NCI-H146 (cell line): ENCODE results near the gene KCND3.

Experiments used
- DNase-seq: peaks from one replicate; lab custom pipeline; 2025; lab: John Stamatoyannopoulos, UW

Gene KCND3

DNA sequence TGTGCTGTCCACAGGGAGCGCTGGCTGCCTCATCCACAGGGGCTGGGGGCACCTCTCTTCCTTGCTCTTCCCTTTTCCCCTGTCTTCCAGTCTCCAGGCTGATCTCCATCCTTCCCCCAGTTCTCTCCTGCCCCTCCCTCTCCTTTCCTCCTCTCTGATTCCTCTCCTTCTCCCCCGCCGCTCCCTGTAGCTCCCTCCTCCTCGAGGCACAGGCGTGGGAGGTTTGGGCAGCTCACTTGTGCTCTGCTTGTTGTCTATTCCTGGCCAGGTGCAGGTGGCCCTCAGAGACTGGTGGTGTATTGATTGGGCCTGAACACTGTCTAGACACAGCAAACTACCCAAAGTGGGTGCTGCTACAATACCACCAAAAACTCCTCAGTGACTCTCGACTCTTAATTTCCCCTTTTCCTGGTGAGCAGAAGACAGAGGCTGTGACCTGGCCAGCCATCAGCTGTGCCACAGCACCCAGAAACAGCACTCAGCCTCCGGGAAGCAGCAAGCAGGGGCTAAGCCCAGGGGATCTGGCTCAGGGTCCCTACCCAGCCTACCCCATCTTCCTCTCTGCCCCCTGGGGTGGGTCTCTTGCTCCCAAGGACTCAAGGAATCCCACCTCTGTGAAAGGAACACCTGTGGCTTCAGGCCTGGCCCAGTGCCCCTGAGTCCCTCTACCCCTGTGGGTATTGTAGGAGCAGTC lies 140.5 kb downstream of the KCND3 start:
- peak; percentile 63 for DNase-seq

DNA sequence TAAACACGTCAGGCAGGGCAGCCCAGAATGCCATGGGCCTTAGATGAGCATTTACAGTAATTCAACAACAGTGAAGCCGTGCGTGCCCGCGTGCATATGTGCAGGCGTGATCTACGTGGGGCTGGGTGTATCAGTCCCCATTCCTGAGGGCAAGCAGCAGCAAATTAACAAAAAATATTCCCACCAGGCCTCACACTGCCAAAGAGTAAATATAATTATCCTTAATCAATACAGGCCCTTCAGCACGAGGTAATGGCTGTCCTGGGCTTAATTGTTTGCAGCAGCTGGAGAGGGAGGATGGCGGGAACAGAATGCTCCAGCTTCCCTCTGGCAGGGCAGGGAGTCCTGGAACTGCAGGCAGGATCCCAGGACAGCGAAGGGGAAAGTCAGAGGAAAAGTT lies 142.0 kb downstream of the KCND3 start:
- DNase-seq: peak; percentile 92

DNA sequence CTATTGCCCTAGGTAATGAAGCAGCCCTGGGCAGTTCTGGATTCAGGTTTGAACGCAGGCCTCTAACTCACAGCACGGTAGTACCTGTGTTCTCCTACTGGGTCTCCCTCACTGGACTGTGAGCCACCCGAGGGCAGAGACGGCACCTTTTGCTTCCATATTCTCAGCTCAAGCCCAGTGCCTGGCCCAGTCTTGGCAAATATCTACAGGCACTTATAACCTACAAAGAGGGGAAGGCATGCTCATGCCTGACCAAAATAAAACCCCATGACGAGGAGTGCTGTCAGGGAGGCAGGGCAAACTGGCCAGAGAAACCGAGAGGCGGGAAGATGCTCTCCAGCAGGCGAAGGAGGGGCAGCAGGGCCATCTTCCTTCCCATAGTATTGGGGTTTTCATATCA lies 142.6 kb downstream of the KCND3 start:
- no peak for DNase-seq

DNA sequence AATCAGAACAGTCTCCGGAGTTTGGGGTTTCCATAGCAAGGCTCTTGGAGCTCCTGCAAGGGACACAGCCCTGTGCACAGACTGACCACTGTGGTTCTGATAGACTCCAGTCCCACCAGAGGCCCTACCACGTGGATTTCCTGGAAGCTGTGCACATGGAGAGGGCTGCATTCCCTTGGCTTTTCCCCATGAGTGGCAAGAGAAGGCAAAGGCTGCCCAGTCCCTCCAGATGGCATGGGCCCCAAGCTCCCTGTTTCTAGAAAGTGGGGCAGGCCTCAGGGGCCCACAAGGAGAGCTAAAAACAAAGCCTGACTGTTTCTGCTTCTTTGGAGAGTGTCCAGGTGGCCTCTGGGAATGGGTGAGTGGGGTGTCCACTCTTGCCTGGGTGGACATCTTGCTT lies 146.3 kb downstream of the KCND3 start:
- DNase-seq: no peak

DNA sequence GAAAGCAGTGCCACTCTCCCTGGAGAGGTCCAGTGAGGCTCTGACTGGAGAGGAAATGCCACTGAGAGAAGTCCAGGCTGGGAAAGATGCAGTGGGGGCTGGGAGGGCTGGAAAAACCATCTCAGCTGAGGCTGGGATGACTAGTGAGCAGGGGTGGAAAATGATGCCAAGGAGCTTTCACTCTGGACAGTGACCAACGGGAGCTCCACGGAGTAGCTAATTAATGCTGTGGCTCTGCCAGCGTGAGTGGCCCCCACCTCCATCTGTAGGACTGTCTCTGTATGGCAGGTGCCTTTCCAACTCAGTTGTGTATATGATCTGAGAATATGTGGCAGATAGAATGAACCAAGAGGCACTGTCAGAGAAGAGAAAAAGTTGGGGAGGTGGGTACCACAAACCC lies 147.1 kb downstream of the KCND3 start:
- no peak for DNase-seq

DNA sequence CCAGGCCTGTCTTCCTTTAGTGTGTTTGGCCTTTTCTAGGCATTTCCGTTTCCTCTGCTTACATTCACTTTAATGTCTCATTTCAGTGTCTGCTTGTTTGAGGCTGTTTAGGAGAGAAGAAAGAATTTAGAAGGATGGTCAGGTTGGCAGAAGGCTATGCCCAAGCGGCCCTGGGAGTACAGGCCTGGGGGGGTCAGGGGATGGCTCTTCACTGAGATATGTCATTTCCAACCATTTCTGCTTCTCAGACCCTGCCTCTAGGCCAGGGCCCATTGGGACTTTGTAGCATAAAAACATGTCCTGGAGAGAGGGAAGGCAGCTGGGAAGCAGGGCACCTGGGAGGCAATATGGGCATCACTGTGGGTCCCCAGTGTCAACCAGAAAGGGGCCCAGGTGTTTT lies 147.7 kb downstream of the KCND3 start:
- DNase-seq: no peak

DNA sequence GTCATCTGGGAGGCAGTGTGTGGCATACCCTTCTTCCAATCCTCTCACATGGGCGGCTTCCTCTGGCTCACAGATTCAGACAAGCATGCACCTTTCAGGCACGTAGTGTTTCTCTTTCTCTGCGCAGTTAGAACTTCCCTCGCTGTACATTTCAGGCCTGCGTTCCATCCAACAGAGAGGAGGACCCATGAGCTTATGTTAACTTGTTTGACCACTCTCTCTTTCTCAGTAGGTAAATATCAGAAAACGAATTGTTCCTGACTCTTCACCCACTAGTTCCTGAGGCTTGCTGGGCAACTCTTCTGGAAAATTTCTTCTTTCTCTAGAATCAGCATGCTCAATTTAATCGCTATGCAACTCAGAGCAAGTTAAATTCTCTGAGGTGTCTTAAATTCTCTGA lies 148.3 kb downstream of the KCND3 start:
- DNase-seq: no peak

DNA sequence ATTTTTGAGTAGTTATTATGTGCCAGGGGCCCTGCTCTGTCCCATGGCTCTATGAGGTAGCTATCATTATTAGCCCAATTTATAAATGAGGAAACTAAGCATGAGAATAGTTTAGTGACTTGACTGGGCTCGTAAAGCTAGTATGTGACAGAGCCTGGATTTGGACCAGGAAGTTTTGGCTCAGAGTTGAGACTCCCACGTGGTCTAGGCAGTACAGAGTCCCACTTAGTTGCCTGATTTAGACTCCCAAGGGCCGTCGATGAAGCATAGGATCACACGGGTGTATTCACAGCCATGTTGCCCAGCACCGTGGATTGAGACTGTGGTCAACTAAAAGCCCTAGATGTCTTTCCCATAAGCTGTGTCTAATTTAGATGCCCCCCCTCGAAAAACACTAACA lies 152.1 kb downstream of the KCND3 start:
- DNase-seq: no peak

DNA sequence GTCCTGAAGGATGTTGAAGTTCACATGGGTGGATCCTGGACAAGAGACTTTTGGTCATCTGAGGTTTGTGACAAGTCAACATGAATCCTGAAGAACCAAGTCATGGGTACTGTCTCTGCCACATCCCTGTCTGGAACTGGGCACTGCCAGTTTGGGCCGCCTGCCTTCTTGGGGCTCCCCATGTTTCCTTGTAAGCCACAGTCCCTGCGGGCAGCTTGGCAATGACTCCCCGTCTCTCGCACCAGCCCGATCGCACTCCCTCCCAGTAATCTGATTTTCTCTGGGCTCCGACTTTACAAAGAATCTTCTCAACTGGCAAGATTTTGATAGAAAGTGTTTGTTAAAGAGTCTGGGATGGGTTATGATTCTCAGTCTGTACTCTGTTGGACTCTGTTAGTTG lies 153.4 kb downstream of the KCND3 start:
- DNase-seq: no peak

DNA sequence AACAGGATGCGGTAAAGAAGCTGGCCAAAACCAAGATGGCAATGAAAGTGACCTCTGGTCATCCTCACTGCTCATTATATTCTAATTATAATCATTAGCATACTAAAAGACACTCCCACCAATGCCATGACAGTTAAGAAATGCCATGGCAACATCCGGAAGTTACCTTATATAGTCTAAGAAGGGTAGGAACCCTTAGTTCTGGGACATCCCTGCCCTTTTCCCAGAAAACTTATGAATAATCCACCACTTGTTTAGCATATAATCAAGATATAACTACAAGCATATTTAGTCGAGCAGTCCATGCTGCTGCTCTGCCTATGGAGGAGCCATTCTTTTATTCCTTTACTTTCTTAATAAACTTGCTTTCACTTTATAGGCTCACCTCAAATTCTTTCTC lies 154.0 kb downstream of the KCND3 start:
- no peak for DNase-seq

DNA sequence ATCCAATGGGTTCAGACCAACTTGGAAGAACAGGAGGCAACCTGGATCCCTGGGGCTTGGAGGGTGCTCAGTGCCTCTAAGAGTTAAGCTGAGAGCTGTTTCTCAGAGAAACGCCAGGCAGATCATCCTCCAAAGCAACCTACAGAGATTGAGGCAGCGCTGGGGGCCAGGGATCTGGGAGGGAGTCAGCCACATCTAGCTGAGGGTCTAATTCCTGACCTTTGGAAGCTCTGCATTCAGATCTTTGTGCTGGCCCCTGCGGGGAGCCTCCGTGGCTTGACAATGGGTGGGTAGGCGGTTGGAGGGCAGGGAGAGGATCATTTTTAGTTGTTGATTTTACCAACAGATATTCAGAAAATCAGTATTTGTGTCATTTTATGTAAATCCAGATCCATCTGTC lies 154.5 kb downstream of the KCND3 start:
- no peak for DNase-seq

DNA sequence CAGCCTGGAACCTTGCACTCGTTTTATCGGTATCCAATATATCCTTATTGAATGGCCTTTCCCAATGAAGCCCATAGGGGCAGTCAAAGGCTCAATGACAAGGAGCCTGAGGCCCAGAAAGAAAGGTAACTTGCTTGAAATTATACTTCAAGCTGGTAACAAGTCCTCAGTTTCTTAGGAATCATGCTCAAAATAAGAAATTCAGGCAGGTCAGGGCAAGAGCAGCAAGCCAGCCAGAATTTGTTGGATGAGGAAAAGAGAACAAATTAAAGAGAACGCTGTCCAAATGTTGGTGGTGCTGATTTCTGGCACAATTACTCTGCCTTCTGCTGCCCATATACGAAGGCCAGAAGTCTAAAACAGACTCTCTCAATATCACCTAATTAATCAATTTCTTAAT lies 156.1 kb downstream of the KCND3 start:
- no peak for DNase-seq

DNA sequence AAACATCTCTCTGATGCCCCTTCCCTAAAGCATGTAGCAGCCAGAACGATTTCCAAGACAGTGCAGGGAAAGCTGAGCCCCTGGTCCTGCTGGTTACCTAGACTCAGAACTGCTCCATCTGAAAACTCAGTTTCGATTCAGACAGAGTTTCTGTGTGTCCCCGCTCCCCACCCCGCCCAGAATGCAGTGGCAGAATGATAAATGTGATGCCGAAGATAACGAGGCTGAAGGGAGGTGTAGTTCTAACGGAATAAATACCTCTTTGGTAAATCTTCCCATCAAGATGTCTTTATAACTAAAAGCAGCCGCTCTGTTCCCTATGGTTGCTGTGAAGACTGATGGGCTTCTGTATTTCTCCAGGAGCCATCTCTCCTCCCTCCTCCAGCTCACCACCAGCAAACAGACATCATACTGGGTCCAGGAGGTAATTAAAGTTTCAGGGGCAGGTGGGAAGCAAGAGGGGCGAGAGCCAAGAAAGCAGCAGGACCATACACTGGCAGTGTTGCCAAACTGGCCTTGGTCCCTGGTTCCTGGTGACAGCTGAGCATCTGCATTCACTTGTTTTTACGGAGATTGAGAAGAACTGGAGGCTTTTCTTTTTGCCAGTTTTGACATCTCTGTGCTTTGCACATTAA lies 156.8 kb downstream of the KCND3 start:
- DNase-seq: no peak

DNA sequence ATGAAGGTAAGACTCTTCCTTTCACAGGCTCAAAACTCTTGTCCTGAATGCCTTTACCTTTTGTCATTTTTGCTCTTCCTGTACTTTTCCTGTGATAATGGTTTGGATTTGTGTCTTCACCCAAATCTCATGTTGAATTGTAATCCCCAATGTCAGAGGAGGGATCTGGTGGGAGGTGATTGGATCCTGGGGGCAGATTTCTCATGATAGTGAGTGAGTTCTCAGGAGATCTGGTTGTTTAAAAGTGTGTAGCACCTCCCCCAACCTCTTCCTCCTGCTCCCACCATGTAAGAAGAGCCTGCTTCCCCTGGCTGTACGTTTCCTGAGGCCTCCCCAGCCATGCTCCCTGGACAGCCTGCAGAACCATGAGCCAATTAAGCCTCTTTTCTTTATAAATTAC lies 158.3 kb downstream of the KCND3 start:
- DNase-seq: no peak

DNA sequence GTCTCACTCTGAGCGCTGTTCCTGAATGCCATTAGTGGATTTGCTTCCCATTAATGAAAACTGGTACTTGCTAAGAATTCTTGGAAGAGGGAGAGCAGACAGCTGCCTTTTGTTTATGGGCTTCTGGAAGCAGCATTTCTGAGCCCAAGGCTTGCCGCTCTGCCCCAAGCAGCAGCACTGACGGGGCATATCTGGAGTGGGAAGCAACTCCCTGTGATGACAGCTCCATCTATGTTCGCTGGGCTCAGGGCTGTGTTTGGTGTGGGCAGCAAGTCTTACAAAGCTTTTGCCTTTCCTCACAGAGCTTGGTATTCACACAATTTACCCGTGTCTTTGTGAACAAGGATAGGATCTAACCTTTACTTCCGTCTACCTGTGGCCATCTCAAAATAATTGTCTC lies 161.5 kb downstream of the KCND3 start:
- DNase-seq: no peak

DNA sequence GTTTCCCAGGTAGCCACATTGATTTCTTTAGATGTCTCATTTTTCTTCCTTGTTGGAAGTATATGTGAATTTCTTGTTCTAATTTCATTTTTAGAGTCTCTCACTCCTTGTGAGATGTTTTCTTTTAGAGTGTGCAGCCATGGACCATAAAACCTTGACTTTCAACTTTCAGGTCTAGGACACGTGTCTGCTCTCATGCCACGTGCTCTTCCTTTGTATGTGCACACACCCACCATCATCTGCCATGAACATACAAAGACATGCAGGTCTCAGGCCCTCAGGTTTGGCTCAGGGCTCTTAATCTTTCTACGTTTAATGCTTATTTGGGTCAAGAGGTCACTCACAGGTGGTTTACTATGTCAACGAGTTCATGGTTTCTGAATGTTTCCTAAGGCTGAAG lies 163.2 kb downstream of the KCND3 start:
- DNase-seq: no peak

DNA sequence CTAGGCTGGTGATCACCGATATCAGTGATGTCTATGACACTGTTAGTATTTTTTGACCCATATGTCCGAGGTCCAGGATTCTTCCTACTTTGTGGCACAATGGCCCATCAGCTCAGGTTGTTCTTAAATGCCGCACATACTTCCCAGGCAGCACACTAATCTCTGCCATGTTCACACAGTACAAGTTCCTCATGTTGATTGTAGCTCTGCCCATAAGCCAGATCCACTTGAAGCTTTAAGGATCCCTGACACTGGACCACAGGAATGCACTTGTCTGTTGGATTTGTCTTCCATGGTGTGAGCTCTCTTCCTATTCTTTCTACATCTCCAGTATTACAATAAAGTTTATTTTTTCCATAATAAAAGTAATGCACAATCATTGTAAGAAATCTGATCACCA lies 164.3 kb downstream of the KCND3 start:
- DNase-seq: no peak

DNA sequence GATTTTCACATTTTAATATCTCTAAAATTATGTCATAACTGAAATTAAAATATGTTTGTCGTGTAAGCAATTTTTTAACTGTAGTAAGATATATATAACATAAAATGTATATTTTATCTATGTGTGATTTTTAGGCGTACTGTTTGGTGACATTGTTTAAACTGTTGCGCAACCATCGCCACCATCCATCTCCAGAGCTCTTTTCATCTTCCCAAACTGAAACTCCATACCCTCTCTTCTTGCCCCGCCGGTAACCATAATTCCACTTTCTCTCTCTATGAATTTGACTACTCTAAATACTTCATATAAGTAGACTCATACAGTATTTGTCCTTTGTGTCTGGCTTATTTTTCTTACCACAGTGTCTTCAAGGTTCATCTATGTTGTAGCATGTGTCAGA lies 167.3 kb downstream of the KCND3 start:
- DNase-seq: no peak

DNA sequence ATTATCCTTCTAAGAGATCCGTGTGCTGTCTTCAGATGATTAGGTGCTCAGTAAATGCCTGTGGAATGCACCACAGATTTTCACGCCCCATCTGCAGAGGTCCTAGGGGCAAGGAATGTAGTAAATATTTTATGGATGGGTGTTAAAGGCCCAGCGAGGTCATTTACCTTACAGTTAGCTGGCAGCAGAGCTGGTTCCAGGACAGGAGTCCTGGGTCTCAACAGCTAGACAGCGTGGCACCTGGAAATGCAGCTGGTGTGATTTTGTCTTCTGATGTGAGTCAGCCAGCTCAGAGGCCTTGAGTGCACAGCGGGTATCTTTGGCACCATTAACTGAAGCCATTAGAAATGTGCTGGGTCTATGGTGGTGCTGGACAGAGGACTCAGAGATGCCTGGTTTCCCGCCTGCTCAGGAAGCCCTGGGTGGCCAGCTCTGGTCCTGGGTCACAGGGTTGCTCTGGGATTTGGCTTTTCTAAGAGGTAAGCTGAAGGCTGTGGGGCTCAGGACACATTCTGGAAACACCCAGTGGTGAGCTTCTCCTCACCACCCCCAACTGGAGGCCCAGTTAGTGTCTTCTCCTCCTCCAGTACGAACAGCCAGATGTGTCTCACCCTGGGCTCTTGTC lies 168.2 kb downstream of the KCND3 start:
- no peak for DNase-seq

DNA sequence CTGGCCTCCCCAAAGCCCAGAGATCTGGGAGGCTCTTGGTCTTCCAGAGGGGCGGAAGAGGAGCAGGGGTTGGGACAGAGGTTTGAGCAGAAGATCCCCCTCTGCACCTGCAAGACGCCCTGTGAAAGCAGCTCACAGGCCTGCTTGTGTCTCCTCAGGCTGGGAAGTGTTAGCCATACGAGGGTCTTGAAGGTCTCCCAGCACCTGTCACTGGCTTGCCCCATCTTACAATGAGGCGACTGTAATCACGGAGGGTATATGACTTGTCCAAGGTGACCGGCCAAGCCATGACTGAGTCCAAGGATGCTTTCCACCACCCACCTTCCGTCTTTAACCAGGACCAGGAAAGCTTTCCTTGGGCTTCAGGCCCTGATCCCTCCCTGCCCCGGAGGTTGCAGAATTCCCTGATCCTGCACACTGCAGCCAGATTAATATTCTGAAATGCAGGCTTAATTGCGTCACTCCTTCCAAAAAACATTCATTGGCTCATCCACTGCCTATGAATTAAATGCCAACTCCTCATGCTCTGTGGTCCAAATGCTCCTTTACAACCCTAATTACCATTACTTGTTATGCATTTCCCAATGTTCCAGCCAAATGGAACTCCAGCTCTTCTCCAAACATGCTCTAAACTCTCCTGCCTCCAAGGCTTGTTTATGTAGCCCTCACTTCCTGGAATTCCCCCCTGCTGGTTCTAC lies 169.8 kb downstream of the KCND3 start:
- no peak for DNase-seq

DNA sequence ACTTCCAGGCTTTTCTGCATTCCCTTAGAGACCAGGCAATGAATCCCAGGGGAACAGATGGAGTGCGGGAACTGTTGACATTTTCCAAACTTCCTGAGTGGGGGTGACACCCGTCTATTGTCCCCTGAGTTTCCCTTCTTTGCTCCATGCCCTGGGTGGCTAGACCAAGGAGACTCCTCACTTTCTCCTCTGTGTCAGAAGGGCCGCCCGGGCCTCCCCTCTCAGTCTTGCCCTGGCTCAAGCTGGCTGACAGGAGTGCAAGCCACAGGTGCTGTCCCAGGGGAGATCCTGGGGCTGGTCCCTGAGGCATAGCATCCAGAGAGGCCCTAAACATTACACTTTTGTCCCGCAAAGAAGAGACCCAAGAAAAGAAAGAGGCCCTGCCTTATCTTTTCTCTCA lies 170.9 kb downstream of the KCND3 start:
- DNase-seq: no peak

DNA sequence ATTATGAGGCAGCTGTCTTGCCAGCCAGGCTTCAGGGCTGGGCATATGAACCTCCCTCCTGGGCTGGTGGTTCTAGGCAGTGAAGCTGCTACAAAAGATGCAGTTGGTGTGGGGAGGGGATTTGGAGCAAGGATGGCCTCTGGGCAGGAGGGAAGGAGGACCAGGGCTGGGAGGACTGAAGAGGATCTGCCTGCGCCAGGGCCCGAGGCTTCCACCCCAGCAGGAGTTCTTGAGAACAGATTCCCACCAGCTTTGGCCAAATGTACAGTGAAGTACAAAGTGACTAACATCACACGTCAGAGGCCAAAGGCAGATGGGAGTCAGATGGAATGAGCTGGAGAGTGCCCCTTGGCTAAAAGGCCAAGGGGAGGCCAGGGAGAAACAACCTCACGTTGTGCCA lies 171.4 kb downstream of the KCND3 start:
- DNase-seq: no peak

DNA sequence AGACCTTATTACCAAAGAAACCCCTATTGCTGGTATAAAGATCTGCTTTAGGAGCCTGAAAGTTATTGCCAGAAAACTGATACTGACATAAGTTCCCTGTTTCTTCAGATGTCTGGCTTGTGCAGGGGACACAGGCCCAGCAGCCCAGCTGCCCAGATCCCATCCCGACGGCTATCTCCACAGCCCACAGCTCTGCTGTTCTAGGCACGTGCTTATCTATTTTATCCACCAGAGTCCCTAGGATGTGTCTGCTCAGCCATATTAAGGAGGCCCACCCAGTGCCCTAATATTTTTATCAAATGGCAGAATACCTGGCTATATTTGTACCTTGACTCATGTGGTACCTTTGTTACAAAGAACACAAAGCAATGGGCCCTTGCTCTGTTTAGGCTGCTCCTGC lies 174.8 kb downstream of the KCND3 start:
- no peak for DNase-seq
